ENCODE results near the gene PRTN3. TPM values are rescaled to one million over a fixed set of nuclear protein-coding genes. Genes with fewer than 3 reads are reported as not detected.

PRTN3 gene
- total and polyA plus RNA-seq, 7 experiments from 2014 or later = 2.7 TPM; not detected in 6

DNA sequence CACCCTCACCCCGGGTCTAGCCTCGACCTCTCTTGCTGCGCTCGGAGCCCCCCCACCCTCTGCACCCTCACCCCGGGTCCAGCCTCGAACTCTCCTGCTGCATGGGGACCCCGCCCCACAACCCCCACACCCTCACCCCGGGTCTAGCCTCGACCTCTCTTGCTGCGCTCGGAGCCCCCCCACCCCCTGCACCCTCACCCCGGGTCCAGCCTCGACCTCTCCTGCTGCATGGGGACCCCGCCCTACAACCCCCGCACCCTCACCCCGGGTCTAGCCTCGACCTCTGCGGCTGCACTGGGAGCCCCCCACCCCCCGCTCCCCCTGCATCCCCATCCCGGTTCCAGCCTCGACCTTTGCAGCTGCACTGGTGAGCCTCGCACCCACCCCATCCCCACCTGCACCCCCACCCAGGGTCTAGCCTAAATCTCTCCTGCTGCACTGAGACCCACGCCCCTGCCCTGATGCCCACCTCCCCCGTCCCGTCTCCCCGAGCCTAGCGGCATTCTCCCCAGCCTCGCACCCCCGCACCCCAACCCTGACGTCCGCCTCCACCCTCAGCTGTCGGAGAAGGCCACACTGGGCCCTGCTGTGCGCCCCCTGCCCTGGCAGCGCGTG is 20.4 kb downstream of the PRTN3 start:
- H3K27me3 Mint-ChIP-seq = peaks cover 0 to 18% (median 0%) of the 10 kb centered on the region in 5 donors
- Histone ChIP-seq H3K27ac (ENCODE audit: low read depth, low read length) (no peak overlapping the region), H3K4me1 (ENCODE audit: control insufficient read depth in 2 of 2, insufficient read depth in 2 of 2, low read length in 2 of 2) (peaks cover 14 to 23% of the 10 kb centered on the region in 2 donors), H3K4me3 (ENCODE audit: low read length) (no peak overlapping the region), H3K36me3 (ENCODE audit: control insufficient read depth in 2 of 3, insufficient read depth in 3 of 3, low read length in 3 of 3) (no peaks in the 10 kb centered on the region), H3K27me3 (ENCODE audit: control insufficient read depth in 2 of 2, insufficient read depth in 2 of 2, low read length in 2 of 2) (no peaks in the 10 kb centered on the region), H3K9me3 (ENCODE audit: control insufficient read depth in 2 of 3, low read length in 3 of 3) (no peaks in the 10 kb centered on the region)
- ChIA-PET POLR2A (interaction anchor here (1.3 to 4.3 kb wide), 3 partner anchors 32 to 46 kb away, joined by 5 to 54 read pairs (median 21); partner anchors contain the start of genes MED16 and RNU6-9), CTCF (no interaction called here)
- no peaks in the 10 kb centered on the region for H3K36me3 Mint-ChIP-seq
- peaks cover 0 to 2% (median 0%) of the 10 kb centered on the region in 11 donors for H3K9me3 Mint-ChIP-seq
- H3K4me3 Mint-ChIP-seq = peak overlapping the region in 3 of 10 donors; percentile 23 to 78 (median 49)
- DNase-seq (no peak), ATAC-seq (no peak)
- H3K27ac Mint-ChIP-seq = no peak overlapping the region
- peaks cover 0 to 23% (median 16%) of the 10 kb centered on the region in 7 donors for H3K4me1 Mint-ChIP-seq
- intact Hi-C loops (cut with micrococcal nuclease) = loop anchor here (5.0 to 10.0 kb wide), 3 partner anchors 179 to 384 kb away; partner anchors contain the start of genes ARHGAP45 (in 1 of the 2), ATP5F1D (in 1 of the 2) and MIDN (in 1 of the 2)

- H3K4me3 Mint-ChIP-seq = peak overlapping the region in 9 of 10 donors; percentile 34 to 82 (median 74)
- no peak overlapping the region for H3K4me3 ChIP-seq (ENCODE audit: low read length)
- no peak overlapping the region for H3K27ac ChIP-seq (ENCODE audit: low read depth, low read length)
- peaks cover 14 to 23% of the 10 kb centered on the region in 2 donors for H3K4me1 ChIP-seq (ENCODE audit: control insufficient read depth in 2 of 2, insufficient read depth in 2 of 2, low read length in 2 of 2)
- ChIA-PET POLR2A (interaction anchor here (1.3 to 5.8 kb wide), 6 partner anchors 31 to 178 kb away, joined by 5 to 82 read pairs (median 18); partner anchors contain the start of genes ABCA7, KISS1R, MED16 and RNU6-9), CTCF (interaction anchor here (2.2 to 2.9 kb wide), 3 partner anchors 54 to 120 kb away, joined by 10 to 22 read pairs (median 18); partner anchors contain the start of gene KISS1R)
- no peaks in the 10 kb centered on the region for H3K9me3 ChIP-seq (ENCODE audit: control insufficient read depth in 2 of 3, low read length in 3 of 3)
- H3K27me3 ChIP-seq (ENCODE audit: control insufficient read depth in 2 of 2, insufficient read depth in 2 of 2, low read length in 2 of 2) = no peaks in the 10 kb centered on the region
- no peaks in the 10 kb centered on the region for H3K36me3 Mint-ChIP-seq
- intact Hi-C loops (cut with micrococcal nuclease) = loop anchor here (1.0 to 10.0 kb wide), 15 partner anchors 10 to 383 kb away; partner anchors contain the start of genes MED16 (in 2 of the 2), PTBP1 (in 2 of the 2), RNU6-9 (in 2 of the 2) and ARHGAP45 (in 1 of the 2)
- H3K27ac Mint-ChIP-seq = peak overlapping the region in 6 of 9 donors; percentile 57 to 91 (median 82)
- DNase-seq (peak; percentile 35 to 72 (median 58)), ATAC-seq (peak; percentile 58)
- H3K9me3 Mint-ChIP-seq = peaks cover 0 to 2% (median 0%) of the 10 kb centered on the region in 11 donors
- no peaks in the 10 kb centered on the region for H3K36me3 ChIP-seq (ENCODE audit: control insufficient read depth in 2 of 3, insufficient read depth in 3 of 3, low read length in 3 of 3)
- peaks cover 0 to 23% (median 16%) of the 10 kb centered on the region in 7 donors for H3K4me1 Mint-ChIP-seq
- H3K27me3 Mint-ChIP-seq = peaks cover 0 to 18% (median 0%) of the 10 kb centered on the region in 5 donors
Measured at GRCh38 chr19:861756-862580, 21.2 kb downstream of the PRTN3 start.

- ATAC-seq (peak; percentile 74), DNase-seq (peak; percentile 70 to 86 (median 80))
- H3K36me3 ChIP-seq (ENCODE audit: control insufficient read depth in 2 of 3, insufficient read depth in 3 of 3, low read length in 3 of 3) = peaks cover 0 to 6% (median 0%) of the 10 kb centered on the region in 3 experiments
- peaks cover 0 to 16% (median 0%) of the 10 kb centered on the region in 5 donors for H3K27me3 Mint-ChIP-seq
- ChIA-PET POLR2A (interaction anchor here (1.1 to 5.8 kb wide), 10 partner anchors 9 to 213 kb away, joined by 3 to 82 read pairs (median 5); partner anchors contain the start of genes ABCA7, KISS1R, MED16 and RNU6-9), CTCF (interaction anchor here (1.1 to 2.9 kb wide), 15 partner anchors 12 to 151 kb away, joined by 3 to 26 read pairs (median 6); partner anchors contain the start of genes KISS1R, MED16 and WDR18)
- peaks cover 3 to 5% (median 4%) of the 10 kb centered on the region in 5 donors for H3K36me3 Mint-ChIP-seq
- H3K27ac Mint-ChIP-seq = peak overlapping the region; percentile 39 to 94 (median 82)
- no peak overlapping the region for H3K27ac ChIP-seq (ENCODE audit: low read depth, low read length)
- peaks cover 14 to 23% of the 10 kb centered on the region in 2 donors for H3K4me1 ChIP-seq (ENCODE audit: control insufficient read depth in 2 of 2, insufficient read depth in 2 of 2, low read length in 2 of 2)
- intact Hi-C loops (cut with micrococcal nuclease) = loop anchor here (1.0 to 10.0 kb wide), 16 partner anchors 10 to 382 kb away; partner anchors contain the start of genes MED16 (in 2 of the 2), PTBP1 (in 2 of the 2), RNU6-9 (in 2 of the 2) and ARHGAP45 (in 1 of the 2)
- H3K27me3 ChIP-seq (ENCODE audit: control insufficient read depth in 2 of 2, insufficient read depth in 2 of 2, low read length in 2 of 2) = no peaks in the 10 kb centered on the region
- H3K4me3 ChIP-seq (ENCODE audit: low read length) = peak overlapping the region; percentile 36
- peaks cover 0 to 23% (median 17%) of the 10 kb centered on the region in 7 donors for H3K4me1 Mint-ChIP-seq
- peak overlapping the region; percentile 34 to 82 (median 78) for H3K4me3 Mint-ChIP-seq
- no peaks in the 10 kb centered on the region for H3K9me3 ChIP-seq (ENCODE audit: control insufficient read depth in 2 of 3, low read length in 3 of 3)
- peaks cover 0 to 2% (median 0%) of the 10 kb centered on the region in 11 donors for H3K9me3 Mint-ChIP-seq
Measured at GRCh38 chr19:862581-863314, 21.9 kb downstream of the PRTN3 start.

- peaks cover 0 to 23% (median 17%) of the 10 kb centered on the region in 7 donors for H3K4me1 Mint-ChIP-seq
- ATAC-seq = no peak
- Histone ChIP-seq H3K4me1 (ENCODE audit: control insufficient read depth in 2 of 2, insufficient read depth in 2 of 2, low read length in 2 of 2) (peaks cover 14 to 23% of the 10 kb centered on the region in 2 donors), H3K27ac (ENCODE audit: low read depth, low read length) (no peak overlapping the region), H3K9me3 (ENCODE audit: control insufficient read depth in 2 of 3, low read length in 3 of 3) (no peaks in the 10 kb centered on the region), H3K4me3 (ENCODE audit: low read length) (peak overlapping the region; percentile 36), H3K36me3 (ENCODE audit: control insufficient read depth in 2 of 3, insufficient read depth in 3 of 3, low read length in 3 of 3) (peaks cover 0 to 11% (median 0%) of the 10 kb centered on the region in 3 experiments), H3K27me3 (ENCODE audit: control insufficient read depth in 2 of 2, insufficient read depth in 2 of 2, low read length in 2 of 2) (no peaks in the 10 kb centered on the region)
- intact Hi-C loops (cut with micrococcal nuclease) = loop anchor here (1.0 to 10.0 kb wide), 8 partner anchors 46 to 382 kb away; partner anchors contain the start of genes ARHGAP45 (in 1 of the 2), ATP5F1D (in 1 of the 2), MIDN (in 1 of the 2) and PTBP1 (in 1 of the 2)
- peaks cover 0 to 13% (median 0%) of the 10 kb centered on the region in 5 donors for H3K27me3 Mint-ChIP-seq
- ChIA-PET CTCF (interaction anchor here (0.6 to 2.9 kb wide), 25 partner anchors 11 to 344 kb away, joined by 3 to 26 read pairs (median 5); partner anchors contain the start of genes KISS1R, MED16, R3HDM4 and RNF126), POLR2A (interaction anchor here (0.5 to 5.8 kb wide), 15 partner anchors 8 to 378 kb away, joined by 3 to 82 read pairs (median 5); partner anchors contain the start of genes ABCA7, KISS1R, MED16 and RNU6-9)
- H3K9me3 Mint-ChIP-seq = peaks cover 0 to 2% (median 0%) of the 10 kb centered on the region in 11 donors
- H3K4me3 Mint-ChIP-seq = peak overlapping the region; percentile 73 to 82 (median 78)
- peak in 1 of 9 donors; percentile 16 for DNase-seq
- peaks cover 3 to 5% (median 4%) of the 10 kb centered on the region in 5 donors for H3K36me3 Mint-ChIP-seq
- peak overlapping the region in 7 of 9 donors; percentile 45 to 91 (median 82) for H3K27ac Mint-ChIP-seq
Measured at GRCh38 chr19:863315-863620, 22.5 kb downstream of the PRTN3 start.

GRCh38 chr19:866769-867300 is 26.0 kb downstream of the PRTN3 start:
- no peak overlapping the region for H3K27ac Mint-ChIP-seq
- ChIA-PET POLR2A (interaction anchor here (0.6 to 5.8 kb wide), 2 partner anchors 51 to 118 kb away, joined by 3 to 82 read pairs; partner anchors contain the start of gene KISS1R), CTCF (interaction anchor here (0.7 to 1.0 kb wide), 2 partner anchors 54 to 152 kb away, joined by 4 read pairs; no protein-coding TSS in a partner anchor)
- DNase-seq = no peak
- Histone ChIP-seq H3K27me3 (ENCODE audit: control insufficient read depth in 2 of 2, insufficient read depth in 2 of 2, low read length in 2 of 2) (no peaks in the 10 kb centered on the region), H3K9me3 (ENCODE audit: control insufficient read depth in 2 of 3, low read length in 3 of 3) (no peaks in the 10 kb centered on the region), H3K36me3 (ENCODE audit: control insufficient read depth in 2 of 3, insufficient read depth in 3 of 3, low read length in 3 of 3) (peaks cover 0 to 41% (median 0%) of the 10 kb centered on the region in 3 experiments), H3K4me1 (ENCODE audit: control insufficient read depth in 2 of 2, insufficient read depth in 2 of 2, low read length in 2 of 2) (peaks cover 12 to 20% of the 10 kb centered on the region in 2 donors), H3K4me3 (ENCODE audit: low read length) (no peak overlapping the region), H3K27ac (ENCODE audit: low read depth, low read length) (no peak overlapping the region)
- peaks cover 0 to 6% (median 0%) of the 10 kb centered on the region in 11 donors for H3K9me3 Mint-ChIP-seq
- peaks cover 0 to 36% (median 18%) of the 10 kb centered on the region in 7 donors for H3K4me1 Mint-ChIP-seq
- no peak for ATAC-seq
- H3K27me3 Mint-ChIP-seq = peaks cover 0 to 2% (median 0%) of the 10 kb centered on the region in 5 donors
- peaks cover 3 to 15% (median 7%) of the 10 kb centered on the region in 5 donors for H3K36me3 Mint-ChIP-seq
- intact Hi-C loops (cut with micrococcal nuclease) = loop anchor here in 1 of 2 donors (10.0 kb wide), 1 partner anchor 378 kb away; the partner anchor contains the start of genes ATP5F1D and MIDN
- H3K4me3 Mint-ChIP-seq = no peak overlapping the region

All from naive thymus-derived CD4-positive, alpha-beta T cell (primary cell).